ENCODE results near the gene RAPGEF1.
A peak's percentile ranks its signal among the peaks of the same experiment; 100 is the strongest.

The RAPGEF1 gene

DNA sequence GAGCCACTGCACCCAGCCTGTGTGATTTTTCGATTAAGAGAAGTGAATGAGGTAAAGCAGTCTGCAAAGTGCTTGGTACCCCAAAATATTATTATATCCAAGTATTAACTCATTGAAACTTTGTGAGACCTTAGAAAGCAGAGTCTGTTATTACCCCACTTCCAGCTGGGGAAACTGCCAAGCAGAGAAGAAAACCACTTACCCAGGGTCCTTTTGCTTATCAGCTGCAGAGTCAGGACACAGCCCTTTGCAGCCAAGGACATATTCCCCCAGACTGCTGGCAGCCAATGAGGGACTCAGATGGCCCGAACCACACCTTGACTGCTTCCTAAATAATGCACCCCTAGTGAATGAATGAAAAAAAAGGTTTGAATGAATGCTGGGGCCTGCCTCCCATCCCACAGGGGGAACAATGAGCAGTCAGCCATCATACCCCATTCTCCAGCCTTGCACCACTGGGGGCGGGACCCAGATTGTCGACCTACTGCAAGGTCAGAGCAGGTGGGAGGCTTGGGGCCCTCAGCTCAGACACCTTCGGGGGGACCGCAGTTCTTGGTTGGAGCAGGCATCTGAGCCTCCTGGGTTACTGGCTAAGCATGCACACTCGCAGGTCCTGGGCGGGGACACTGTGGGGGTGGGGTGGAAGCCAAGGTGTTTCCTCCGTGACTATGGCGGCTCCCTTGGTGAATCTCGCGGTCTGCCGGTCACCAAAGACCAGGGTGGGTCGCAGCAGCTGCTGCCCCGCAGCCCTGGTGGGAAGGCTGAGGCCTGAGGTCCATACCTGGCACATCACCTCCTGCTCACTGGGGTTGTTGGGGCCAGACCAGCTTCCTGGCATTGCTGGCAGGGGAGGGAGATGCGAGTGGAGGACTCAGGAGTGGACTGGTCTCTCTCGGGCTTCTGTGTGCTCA lies 164.9 kb downstream of the RAPGEF1 start:
- in situ Hi-C loops (cut with HindIII; ENCODE audit: low pct_unique_long_range_greater_than_20kb, low sequenced_read_pairs) = no loop called here
- no peak for TF ChIP-seq JUND (IDR thresholded peaks at IDR 0.05; ENCODE audit: low read depth)
- no peak for DNase-seq (ENCODE audit: low read depth in 1 of 2, low spot score in 1 of 2)

DNA sequence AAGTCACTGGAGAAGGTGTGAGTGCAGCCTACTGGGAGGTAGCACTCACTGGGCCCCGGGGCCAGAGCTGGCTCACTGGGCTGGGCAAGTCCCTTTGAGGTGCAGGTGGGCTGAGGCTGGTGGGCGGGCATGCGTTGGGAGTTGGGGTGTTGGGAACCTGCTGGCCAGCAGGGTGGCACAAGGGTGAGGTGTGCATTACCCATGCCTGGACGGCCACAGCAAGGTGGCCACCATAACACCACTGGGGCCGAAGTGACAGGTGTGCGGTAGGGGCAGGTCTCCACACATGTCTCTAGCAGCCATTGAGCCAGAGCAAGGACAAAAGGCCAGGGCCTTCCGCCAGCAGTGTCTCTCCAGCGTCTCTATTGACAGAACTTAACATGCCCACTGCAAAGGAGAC lies 172.0 kb downstream of the RAPGEF1 start:
- in situ Hi-C loops (cut with HindIII; ENCODE audit: low pct_unique_long_range_greater_than_20kb, low sequenced_read_pairs) = no loop called here
- DNase-seq (ENCODE audit: low read depth in 1 of 2, low spot score in 1 of 2) = no peak

GRCh38 chr9:131566158-131566557 lies 173.7 kb downstream of the RAPGEF1 start:
- no peak for DNase-seq (ENCODE audit: low read depth in 1 of 2, low spot score in 1 of 2)
- in situ Hi-C loops (cut with HindIII; ENCODE audit: low pct_unique_long_range_greater_than_20kb, low sequenced_read_pairs) = no loop called here
- TF ChIP-seq JUND (IDR thresholded peaks at IDR 0.05; ENCODE audit: low read depth) = no peak

More for the DNA sequence above, 172.0 kb downstream of the RAPGEF1 start:
- no peak for TF ChIP-seq JUND (IDR thresholded peaks at IDR 0.05; ENCODE audit: low read depth)

DNA sequence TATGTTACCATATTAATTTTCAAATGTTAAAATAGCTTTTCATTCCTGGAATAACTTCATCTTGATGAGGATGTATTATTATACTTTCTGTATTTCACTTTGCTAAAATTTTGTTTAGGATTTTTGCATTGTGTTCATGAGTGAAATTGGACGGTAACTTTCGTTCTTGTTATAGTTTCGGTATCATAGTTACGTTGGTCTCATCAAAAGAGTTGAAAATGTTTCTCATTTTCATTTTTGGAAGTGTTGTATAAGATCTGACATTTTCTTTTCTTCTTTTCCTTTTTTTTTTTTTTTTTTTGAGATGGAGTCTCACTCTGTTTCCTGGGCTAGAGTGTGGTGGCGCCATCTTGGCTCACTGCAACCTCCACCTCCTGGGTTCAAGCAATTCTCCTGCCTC lies 174.5 kb downstream of the RAPGEF1 start:
- no peak for TF ChIP-seq JUND (IDR thresholded peaks at IDR 0.05; ENCODE audit: low read depth)
- DNase-seq (ENCODE audit: low read depth in 1 of 2, low spot score in 1 of 2) = no peak
- in situ Hi-C loops (cut with HindIII; ENCODE audit: low pct_unique_long_range_greater_than_20kb, low sequenced_read_pairs) = no loop called here

- peak; percentile 73; the same call in 1 of the 2 replicates for TF ChIP-seq JUND (IDR thresholded peaks at IDR 0.05; ENCODE audit: low read depth)
- peak; percentile 41 to 74 for DNase-seq (ENCODE audit: low read depth in 1 of 2, low spot score in 1 of 2)
Observed at GRCh38 chr9:131562032-131562959, 177.6 kb downstream of the RAPGEF1 start.

GRCh38 chr9:131559421-131560000 lies 180.4 kb downstream of the RAPGEF1 start:
- no peak for TF ChIP-seq JUND (IDR thresholded peaks at IDR 0.05; ENCODE audit: low read depth)
- peak; percentile 32 to 38 for DNase-seq (ENCODE audit: low read depth in 1 of 2, low spot score in 1 of 2)
- in situ Hi-C loops (cut with HindIII; ENCODE audit: low pct_unique_long_range_greater_than_20kb, low sequenced_read_pairs) = no loop called here

More at GRCh38 chr9:131562032-131562959, 177.6 kb downstream of the RAPGEF1 start:
- in situ Hi-C loops (cut with HindIII; ENCODE audit: low pct_unique_long_range_greater_than_20kb, low sequenced_read_pairs) = no loop called here

GRCh38 chr9:131557855-131558548 lies 181.9 kb downstream of the RAPGEF1 start:
- TF ChIP-seq JUND (IDR thresholded peaks at IDR 0.05; ENCODE audit: low read depth) = no peak
- DNase-seq (ENCODE audit: low read depth in 1 of 2, low spot score in 1 of 2) = no peak
- in situ Hi-C loops (cut with HindIII; ENCODE audit: low pct_unique_long_range_greater_than_20kb, low sequenced_read_pairs) = no loop called here

DNA sequence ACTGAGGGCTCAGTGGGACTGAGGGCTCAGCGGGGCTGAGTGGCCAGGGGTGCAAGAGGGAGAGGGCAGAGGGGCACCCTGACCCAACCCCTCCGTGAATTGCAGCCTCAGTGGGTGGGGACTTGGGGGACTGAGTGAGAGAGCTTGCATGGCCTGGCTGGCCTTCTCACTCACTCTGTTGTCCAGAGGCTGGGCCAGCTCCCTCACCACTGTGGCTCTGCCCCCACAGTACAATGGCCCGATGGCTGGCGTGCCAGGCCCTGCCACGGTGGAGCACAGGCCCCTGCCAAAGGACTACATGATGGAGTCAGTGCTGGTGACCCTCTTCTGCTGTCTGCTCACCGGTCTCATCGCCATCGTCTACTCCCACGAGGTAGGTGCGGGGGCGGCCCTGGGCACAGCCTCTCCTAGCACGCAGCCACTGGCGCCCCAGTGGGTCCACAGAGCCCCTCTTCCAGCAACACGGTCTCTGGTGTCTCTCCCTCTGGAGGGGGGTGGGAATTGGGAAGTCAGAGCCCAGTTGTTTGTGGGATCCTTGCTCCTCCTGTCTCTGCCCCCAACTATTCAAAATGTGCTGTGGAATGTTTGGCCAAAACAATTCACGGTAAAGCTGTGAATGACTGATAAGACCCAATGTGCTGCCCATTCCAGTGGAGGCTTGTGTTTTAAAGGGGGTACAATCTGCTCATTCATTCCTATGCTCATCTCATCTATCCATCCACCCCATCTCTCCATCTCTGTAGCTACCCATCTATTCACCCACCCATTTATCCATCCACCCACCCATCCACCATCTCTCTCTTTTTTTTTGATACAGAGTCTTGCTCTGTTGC lies 183.8 kb downstream of the RAPGEF1 start:
- no peak for TF ChIP-seq JUND (IDR thresholded peaks at IDR 0.05; ENCODE audit: low read depth)
- no peak for DNase-seq (ENCODE audit: low read depth in 1 of 2, low spot score in 1 of 2)
- in situ Hi-C loops (cut with HindIII; ENCODE audit: low pct_unique_long_range_greater_than_20kb, low sequenced_read_pairs) = no loop called here

DNA sequence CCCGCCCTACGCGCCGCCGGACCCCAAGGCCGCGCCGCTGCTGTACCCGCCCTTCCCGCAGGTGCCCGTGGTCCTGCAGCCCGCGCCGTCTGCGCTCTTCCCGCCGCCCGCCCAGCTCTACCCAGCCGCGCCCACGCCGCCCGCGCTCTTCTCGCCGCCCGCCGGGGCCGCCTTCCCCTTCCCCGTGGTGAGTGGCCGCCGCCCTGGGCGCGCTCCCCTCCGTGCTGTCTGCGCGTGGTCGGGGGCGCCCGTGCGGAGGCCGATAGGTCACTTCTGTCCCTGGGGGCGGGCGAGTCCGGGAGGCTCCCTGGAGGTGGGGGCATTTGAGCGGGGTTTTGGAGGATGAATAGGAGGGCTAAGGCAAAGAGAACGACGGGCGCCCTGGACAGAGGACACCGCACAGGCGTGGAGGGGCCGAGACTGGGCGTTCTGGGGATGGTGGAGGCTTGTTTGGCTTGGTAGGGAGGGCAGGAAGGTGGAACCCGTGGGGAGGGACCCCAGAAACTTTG lies 185.0 kb downstream of the RAPGEF1 start:
- no peak for TF ChIP-seq JUND (IDR thresholded peaks at IDR 0.05; ENCODE audit: low read depth)
- in situ Hi-C loops (cut with HindIII; ENCODE audit: low pct_unique_long_range_greater_than_20kb, low sequenced_read_pairs) = no loop called here

GRCh38 chr9:131554087-131554842 lies 185.6 kb downstream of the RAPGEF1 start:
- DNase-seq (ENCODE audit: low read depth in 1 of 2, low spot score in 1 of 2) = peak in 1 of 2 experiments; percentile 56
- TF ChIP-seq JUND (IDR thresholded peaks at IDR 0.05; ENCODE audit: low read depth) = no peak
- in situ Hi-C loops (cut with HindIII; ENCODE audit: low pct_unique_long_range_greater_than_20kb, low sequenced_read_pairs) = no loop called here

More for the DNA sequence above, 185.0 kb downstream of the RAPGEF1 start:
- no peak for DNase-seq (ENCODE audit: low read depth in 1 of 2, low spot score in 1 of 2)

Measured in T47D (cell line).